Measurements from ENCODE around the gene OR2T3.
"Not testable (repeated sequence)": the region's sequence is repeated elsewhere in the genome, so short reads cannot be mapped to it uniquely, and the experiment has no call there.

OR2T3 gene

GRCh38 chr1:248473051-248473450, at the start of gene OR2T3:
Gene OR2T3 (plus strand): TSS chr1:248473351. CDS start chr1:248473351, 0 bp downstream.
- DNase-seq: not testable (repeated sequence)

GRCh38 chr1:248427526-248428191, 45.5 kb upstream of the OR2T3 start:
- not testable (repeated sequence) for DNase-seq

- not testable (repeated sequence) for DNase-seq
Measured at GRCh38 chr1:248428192-248428533, 45.0 kb upstream of the OR2T3 start.

- DNase-seq: not testable (repeated sequence)
Measured at GRCh38 chr1:248431683-248432082, 41.5 kb upstream of the OR2T3 start.

GRCh38 chr1:248432201-248432600, 41.0 kb upstream of the OR2T3 start:
- DNase-seq: not testable (repeated sequence)

- not testable (repeated sequence) for DNase-seq
Measured at GRCh38 chr1:248433811-248434415, 39.2 kb upstream of the OR2T3 start.

- not testable (repeated sequence) for DNase-seq
Measured at GRCh38 chr1:248434913-248435312, 38.2 kb upstream of the OR2T3 start.

- DNase-seq: not testable (repeated sequence)
Measured at GRCh38 chr1:248436303-248436702, 36.8 kb upstream of the OR2T3 start.

- not testable (repeated sequence) for DNase-seq
Measured at GRCh38 chr1:248438668-248439067, 34.5 kb upstream of the OR2T3 start.

- DNase-seq: not testable (repeated sequence)
Measured at GRCh38 chr1:248439283-248439682, 33.9 kb upstream of the OR2T3 start.

- not testable (repeated sequence) for DNase-seq
Measured at GRCh38 chr1:248442500-248443277, 30.5 kb upstream of the OR2T3 start.

GRCh38 chr1:248444603-248445002, 28.5 kb upstream of the OR2T3 start:
- DNase-seq: not testable (repeated sequence)

- DNase-seq: not testable (repeated sequence)
Measured at GRCh38 chr1:248445399-248445798, 27.8 kb upstream of the OR2T3 start, which contains the start of gene OR2T2. Gene OR2T2 (plus strand): TSS chr1:248445637. CDS start chr1:248452798, 7,161 bp downstream.

GRCh38 chr1:248448409-248449074, 24.6 kb upstream of the OR2T3 start:
- not testable (repeated sequence) for DNase-seq

GRCh38 chr1:248449821-248450465, 23.2 kb upstream of the OR2T3 start:
- not testable (repeated sequence) for DNase-seq

- not testable (repeated sequence) for DNase-seq
Measured at GRCh38 chr1:248450466-248451145, 22.5 kb upstream of the OR2T3 start.

- not testable (repeated sequence) for DNase-seq
Measured at GRCh38 chr1:248453619-248454018, 19.5 kb upstream of the OR2T3 start.

- DNase-seq: not testable (repeated sequence)
Measured at GRCh38 chr1:248455045-248455444, 18.1 kb upstream of the OR2T3 start.

- DNase-seq: not testable (repeated sequence)
Measured at GRCh38 chr1:248456635-248457034, 16.5 kb upstream of the OR2T3 start.

GRCh38 chr1:248459117-248459516, 14.0 kb upstream of the OR2T3 start:
- DNase-seq: not testable (repeated sequence)

- DNase-seq: no peak
Measured at GRCh38 chr1:248471154-248471553, 2.0 kb upstream of the OR2T3 start.

- not testable (repeated sequence) for DNase-seq
Measured at GRCh38 chr1:248472111-248472510, 1.0 kb upstream of the OR2T3 start.

All from cortex of kidney (tissue), 1 donor.